Liver (tissue), 9 donors: Measurements from ENCODE around the gene SATB2. TPM values are rescaled to one million over a fixed set of nuclear protein-coding genes. Genes with fewer than 3 reads are reported as not detected.

Experiments used
- DNase-seq: peaks from one replicate; pipeline ENCODE4 v3.0.0-alpha.2; 2017; ENCODE audit warnings: low spot score
- H3K27ac ChIP-seq, 2 donors: one replicate each; pipeline ENCODE4 v1.7.0; 2013; ENCODE audit warnings: inconsistent platforms in 2 of 2, low read length in 2 of 2, control low read depth in 1 of 2, low read depth in 1 of 2, mild to moderate bottlenecking in 1 of 2
- H3K27me3 ChIP-seq, 4 donors: one replicate each; pipeline versions ENCODE4 v1.6.1 to v1.7.0; 2013; ENCODE audit warnings: low read length in 3 of 4, inconsistent platforms in 1 of 4, mild to moderate bottlenecking in 1 of 4, moderate library complexity in 1 of 4; ENCODE audit not compliant: control insufficient read depth in 4 of 4, insufficient read depth in 4 of 4
- H3K36me3 ChIP-seq, 4 donors: one replicate each; pipeline versions ENCODE4 v1.6.1 to v1.7.0; 2013; ENCODE audit warnings: low read length in 3 of 4, mild to moderate bottlenecking in 3 of 4, low read depth in 1 of 4, moderate library complexity in 1 of 4; ENCODE audit not compliant: control insufficient read depth in 4 of 4, insufficient read depth in 3 of 4
- H3K4me1 ChIP-seq, 4 donors: one replicate each; pipeline versions ENCODE4 v1.6.1 to v1.7.0; 2013; ENCODE audit warnings: low read length in 3 of 4, mild to moderate bottlenecking in 3 of 4, moderate library complexity in 1 of 4; ENCODE audit not compliant: control insufficient read depth in 4 of 4, insufficient read depth in 4 of 4
- H3K4me3 ChIP-seq, 3 donors: one replicate each; pipeline versions ENCODE4 v1.6.1 to v1.7.0; 2013; ENCODE audit warnings: low read length in 3 of 3, control low read depth in 1 of 3, low read depth in 1 of 3, mild to moderate bottlenecking in 1 of 3
- H3K9ac ChIP-seq, 2 donors: one replicate each; pipeline ENCODE4 v1.7.0; 2013; ENCODE audit warnings: low read length in 2 of 2, mild to moderate bottlenecking in 2 of 2, moderate library complexity in 2 of 2, control low read depth in 1 of 2, low read depth in 1 of 2
- H3K9me3 ChIP-seq, 4 donors: one replicate each; pipeline versions ENCODE4 v1.6.1 to v1.7.0; 2013; ENCODE audit warnings: low read length in 3 of 4; ENCODE audit not compliant: control insufficient read depth in 4 of 4
- EGR1 ChIP-seq, 2 donors: IDR thresholded peaks; 2 replicates each; pipeline ENCODE4 v1.6.1; 2016 to 2018; ENCODE audit warnings: antibody characterized with exemption in 2 of 2, low read depth in 2 of 2
- FOXA1 ChIP-seq: IDR thresholded peaks from 2 replicates; pipeline ENCODE4 v1.6.1; 2016; ENCODE audit warnings: antibody characterized with exemption
- FOXA2 ChIP-seq: IDR thresholded peaks from 2 replicates; pipeline ENCODE4 v1.6.1; 2016; ENCODE audit warnings: antibody characterized with exemption
- GABPA ChIP-seq, 2 donors: IDR thresholded peaks in 1 of 2; conservative IDR thresholded peaks in 1 of 2; 2 replicates each; pipeline ENCODE4 v1.6.1; 2016; ENCODE audit warnings: antibody characterized with exemption in 2 of 2, mild to moderate bottlenecking in 1 of 2, moderate library complexity in 1 of 2
- HNF4A ChIP-seq, 2 donors: conservative IDR thresholded peaks; 2 replicates each; pipeline ENCODE4 v1.6.1; 2016; ENCODE audit warnings: antibody characterized with exemption in 2 of 2, mild to moderate bottlenecking in 2 of 2
- HNF4G ChIP-seq: IDR thresholded peaks from 2 replicates; pipeline ENCODE4 v1.6.1; 2016; ENCODE audit warnings: antibody characterized with exemption
- JUND ChIP-seq, 2 donors: IDR thresholded peaks; 2 replicates each; pipeline ENCODE4 v1.6.1; 2016; ENCODE audit warnings: antibody characterized with exemption in 2 of 2
- NR2F2 ChIP-seq: IDR thresholded peaks from 2 replicates; pipeline ENCODE4 v1.6.1; 2016; ENCODE audit warnings: antibody characterized with exemption
- RAD21 ChIP-seq, 2 donors: IDR thresholded peaks; 2 replicates each; pipeline ENCODE4 v1.6.1; 2016; ENCODE audit warnings: antibody characterized with exemption in 2 of 2, mild to moderate bottlenecking in 2 of 2
- RXRA ChIP-seq, 2 donors: IDR thresholded peaks; 2 replicates each; pipeline ENCODE4 v1.6.1; 2017 to 2018; ENCODE audit warnings: antibody characterized with exemption in 2 of 2, mild to moderate bottlenecking in 1 of 2
- SP1 ChIP-seq: IDR thresholded peaks from 2 replicates; pipeline ENCODE4 v1.6.1; 2018; ENCODE audit warnings: antibody characterized with exemption, mild to moderate bottlenecking
- TAF1 ChIP-seq: conservative IDR thresholded peaks from 2 replicates; pipeline ENCODE4 v1.6.1; 2016; ENCODE audit warnings: antibody characterized with exemption, mild to moderate bottlenecking
- YY1 ChIP-seq: IDR thresholded peaks from 2 replicates; pipeline ENCODE4 v1.6.1; 2016; ENCODE audit warnings: antibody characterized with exemption, mild to moderate bottlenecking
- WGBS: extraction: QIAGEN DNeasy Blood & Tissue Kit; methylation state at CpG from one replicate; pipeline ENCODE4 v1.1.7; 2013; 5-methylcytosine and 5-hydroxymethylcytosine counted together
- polyA plus RNA-seq, 2 donors: library from polyadenylated mRNA; stranded (reverse) in 1 of 2; unstranded in 1 of 2; fragments of 200-250 nt in 1 of 2; fragments of >200 nt in 1 of 2; fragmentation: Nextera tagmentation in 1 of 2; extraction: Ambion mirVana in 1 of 2; gene quantifications; one replicate each; pipeline versions ENCODE4 v1.2.1 to v1.2.3, GENCODE V29; 2013 to 2015
- total RNA-seq, 2 donors: library from RNA; depleted of rRNA; stranded (reverse); fragments of >200 nt; gene quantifications; one replicate each; pipeline ENCODE4 v1.2.3, GENCODE V29; 2014
- TF ChIP-seq, protein P1 (sequence below): IDR thresholded peaks from 2 replicates; pipeline ENCODE4 v1.6.1; 2016; ENCODE audit warnings: antibody characterized with exemption
- TF ChIP-seq, protein P2 (sequence below): IDR thresholded peaks from 2 replicates; pipeline ENCODE4 v1.6.1; 2016; ENCODE audit warnings: antibody characterized with exemption
- TF ChIP-seq, protein P3 (sequence below): IDR thresholded peaks from 2 replicates; pipeline ENCODE4 v1.6.1; 2016; ENCODE audit warnings: antibody characterized with exemption
- TF ChIP-seq, protein P4 (sequence below): fragments of 150-350 bp; IDR thresholded peaks from 2 replicates; pipeline ENCODE4 v1.5.1; 2017; ENCODE audit warnings: improper control_type of control experiment, low read depth, low read length; ENCODE audit not compliant: missing input control
- donor health status: healthy.
- donor health status: healthy.
- donor health status: healthy.
- donor health status: healthy.
- donor health status: healthy.

SATB2 gene
- total and polyA plus RNA-seq, 4 donors, result 0.19 to 2.3 (median 0.91) TPM

DNA sequence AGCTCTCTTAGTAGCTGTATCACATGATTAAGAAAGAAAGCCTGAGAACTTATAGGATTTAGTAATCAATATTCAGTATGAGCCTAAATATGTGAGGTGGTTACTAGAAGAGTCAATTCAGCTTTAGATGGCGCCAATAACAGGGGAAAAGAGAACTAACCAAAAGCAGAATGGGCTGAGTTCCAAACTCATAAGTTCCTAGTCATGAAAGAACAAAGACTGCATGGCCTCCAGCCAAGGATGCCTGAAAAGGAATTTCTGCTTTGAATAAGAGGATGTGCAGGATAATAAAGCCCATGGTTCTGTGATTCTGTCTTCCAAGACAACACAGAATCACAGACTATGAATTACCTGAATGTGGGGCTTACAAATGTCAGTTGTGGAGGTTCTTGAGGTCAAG is 196.5 kb downstream of the SATB2 start (continued):
- TF ChIP-seq, protein P1, sequence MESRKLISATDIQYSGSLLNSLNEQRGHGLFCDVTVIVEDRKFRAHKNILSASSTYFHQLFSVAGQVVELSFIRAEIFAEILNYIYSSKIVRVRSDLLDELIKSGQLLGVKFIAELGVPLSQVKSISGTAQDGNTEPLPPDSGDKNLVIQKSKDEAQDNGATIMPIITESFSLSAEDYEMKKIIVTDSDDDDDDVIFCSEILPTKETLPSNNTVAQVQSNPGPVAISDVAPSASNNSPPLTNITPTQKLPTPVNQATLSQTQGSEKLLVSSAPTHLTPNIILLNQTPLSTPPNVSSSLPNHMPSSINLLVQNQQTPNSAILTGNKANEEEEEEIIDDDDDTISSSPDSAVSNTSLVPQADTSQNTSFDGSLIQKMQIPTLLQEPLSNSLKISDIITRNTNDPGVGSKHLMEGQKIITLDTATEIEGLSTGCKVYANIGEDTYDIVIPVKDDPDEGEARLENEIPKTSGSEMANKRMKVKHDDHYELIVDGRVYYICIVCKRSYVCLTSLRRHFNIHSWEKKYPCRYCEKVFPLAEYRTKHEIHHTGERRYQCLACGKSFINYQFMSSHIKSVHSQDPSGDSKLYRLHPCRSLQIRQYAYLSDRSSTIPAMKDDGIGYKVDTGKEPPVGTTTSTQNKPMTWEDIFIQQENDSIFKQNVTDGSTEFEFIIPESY, result no peak

DNA sequence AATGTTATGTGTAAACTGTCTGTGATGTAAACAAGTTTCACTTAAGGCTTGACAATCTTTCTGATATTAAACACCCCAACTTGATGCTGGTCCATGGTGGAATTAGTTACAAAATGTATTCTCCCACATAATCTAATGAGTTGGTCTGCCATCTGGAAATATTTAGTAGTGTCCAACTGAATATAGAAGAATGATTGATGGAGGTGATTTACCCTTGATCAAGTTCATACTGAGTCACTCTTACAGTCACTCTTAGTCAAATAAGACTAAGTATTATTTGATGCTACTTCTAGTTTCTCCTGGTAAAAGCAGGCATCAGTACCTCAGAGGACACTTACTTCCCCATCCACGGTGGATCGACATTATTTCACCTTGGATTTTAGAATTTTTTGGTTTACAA is 198.1 kb downstream of the SATB2 start:
- DNase-seq, result no peak
- Histone ChIP-seq H3K4me1 (no peaks in the 10 kb centered on the region), H3K9me3 (peaks cover 0 to 5% (median 3%) of the 10 kb centered on the region in 4 donors), H3K4me3 (no peak overlapping the region), H3K9ac (no peak overlapping the region), H3K27ac (no peak overlapping the region), H3K36me3 (no peaks in the 10 kb centered on the region), H3K27me3 (no peaks in the 10 kb centered on the region)
- 41% methylated on average over 2 of the region's 2 CpGs for WGBS
- TF ChIP-seq YY1 (no peak), GABPA (IDR thresholded peaks at IDR 0.05 in 1 of 2, conservative IDR thresholded peaks at IDR 0.05 in 1 of 2) (no peak), NR2F2 (no peak), TAF1 (no peak), SP1 (no peak), JUND (IDR thresholded peaks at IDR 0.05) (no peak), RXRA (IDR thresholded peaks at IDR 0.05) (no peak), EGR1 (IDR thresholded peaks at IDR 0.05; ENCODE audit: low read depth in 2 of 2) (no peak), RAD21 (IDR thresholded peaks at IDR 0.05) (no peak), HNF4G (no peak), FOXA1 (no peak), HNF4A (conservative IDR thresholded peaks at IDR 0.05) (no peak)
- TF ChIP-seq, protein P2, sequence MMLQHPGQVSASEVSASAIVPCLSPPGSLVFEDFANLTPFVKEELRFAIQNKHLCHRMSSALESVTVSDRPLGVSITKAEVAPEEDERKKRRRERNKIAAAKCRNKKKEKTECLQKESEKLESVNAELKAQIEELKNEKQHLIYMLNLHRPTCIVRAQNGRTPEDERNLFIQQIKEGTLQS, result no peak
- TF ChIP-seq, protein P3, sequence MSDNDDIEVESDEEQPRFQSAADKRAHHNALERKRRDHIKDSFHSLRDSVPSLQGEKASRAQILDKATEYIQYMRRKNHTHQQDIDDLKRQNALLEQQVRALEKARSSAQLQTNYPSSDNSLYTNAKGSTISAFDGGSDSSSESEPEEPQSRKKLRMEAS, result no peak
- TF ChIP-seq, protein P1, result no peak
- TF ChIP-seq, protein P4, sequence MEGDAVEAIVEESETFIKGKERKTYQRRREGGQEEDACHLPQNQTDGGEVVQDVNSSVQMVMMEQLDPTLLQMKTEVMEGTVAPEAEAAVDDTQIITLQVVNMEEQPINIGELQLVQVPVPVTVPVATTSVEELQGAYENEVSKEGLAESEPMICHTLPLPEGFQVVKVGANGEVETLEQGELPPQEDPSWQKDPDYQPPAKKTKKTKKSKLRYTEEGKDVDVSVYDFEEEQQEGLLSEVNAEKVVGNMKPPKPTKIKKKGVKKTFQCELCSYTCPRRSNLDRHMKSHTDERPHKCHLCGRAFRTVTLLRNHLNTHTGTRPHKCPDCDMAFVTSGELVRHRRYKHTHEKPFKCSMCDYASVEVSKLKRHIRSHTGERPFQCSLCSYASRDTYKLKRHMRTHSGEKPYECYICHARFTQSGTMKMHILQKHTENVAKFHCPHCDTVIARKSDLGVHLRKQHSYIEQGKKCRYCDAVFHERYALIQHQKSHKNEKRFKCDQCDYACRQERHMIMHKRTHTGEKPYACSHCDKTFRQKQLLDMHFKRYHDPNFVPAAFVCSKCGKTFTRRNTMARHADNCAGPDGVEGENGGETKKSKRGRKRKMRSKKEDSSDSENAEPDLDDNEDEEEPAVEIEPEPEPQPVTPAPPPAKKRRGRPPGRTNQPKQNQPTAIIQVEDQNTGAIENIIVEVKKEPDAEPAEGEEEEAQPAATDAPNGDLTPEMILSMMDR, result no peak

DNA sequence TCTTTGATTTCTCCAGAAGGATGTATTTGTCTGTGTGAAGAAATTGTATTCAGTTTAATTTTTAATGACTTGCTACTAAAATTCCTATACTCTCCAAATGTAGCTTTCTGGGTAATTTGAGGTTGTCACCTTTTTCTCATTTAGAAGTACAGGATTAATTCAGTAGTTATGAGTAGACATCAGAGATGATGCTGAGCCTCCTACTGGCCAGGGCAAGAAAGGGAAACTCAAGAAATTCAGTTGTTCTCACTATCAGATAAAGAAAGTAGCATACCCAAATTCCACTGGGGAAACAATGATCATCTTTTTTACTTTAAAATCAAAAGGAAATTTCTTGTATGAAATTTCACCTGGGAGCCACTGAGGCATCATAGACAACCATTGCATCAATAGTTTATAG is 199.4 kb downstream of the SATB2 start:
- H3K4me1 ChIP-seq, result no peaks in the 10 kb centered on the region
- H3K4me3 ChIP-seq, result no peak overlapping the region
- H3K27me3 ChIP-seq, result no peaks in the 10 kb centered on the region
- H3K36me3 ChIP-seq, result no peaks in the 10 kb centered on the region
- TF ChIP-seq FOXA2 (no peak), NR2F2 (no peak), YY1 (no peak)
- TF ChIP-seq, protein P2, result no peak
- H3K27ac ChIP-seq, result no peak overlapping the region
- no peak for DNase-seq
- peaks cover 0 to 3% (median 1%) of the 10 kb centered on the region in 4 donors for H3K9me3 ChIP-seq
- H3K9ac ChIP-seq, result no peak overlapping the region
